NCI-H82 (cell line): ENCODE data around the gene MFSD12.

Source experiments
- DNase-seq: peaks from one replicate; lab custom pipeline; 2025; lab: John Stamatoyannopoulos, UW

Gene MFSD12

GRCh38 chr19:3506384-3507340 lies 50.7 kb downstream of the MFSD12 start:
- DNase-seq, result no peak

- peak; percentile 98 for DNase-seq
Observed at GRCh38 chr19:3505598-3506383, 51.6 kb downstream of the MFSD12 start, which contains the start of gene FZR1. FZR1 (plus strand) TSS chr19:3506311; CDS start chr19:3522990, 16,679 bp downstream.

- peak; percentile 15 for DNase-seq
Observed at GRCh38 chr19:3504735-3505134, 52.7 kb downstream of the MFSD12 start.

GRCh38 chr19:3503036-3503572 lies 54.3 kb downstream of the MFSD12 start:
- no peak for DNase-seq

GRCh38 chr19:3501780-3502179 lies 55.6 kb downstream of the MFSD12 start:
- no peak for DNase-seq

GRCh38 chr19:3500429-3501101 lies 56.8 kb downstream of the MFSD12 start, which contains the start of gene DOHH:
DOHH (minus strand) TSS chr19:3500674; CDS start chr19:3496814, 3,860 bp downstream.
- peak; percentile 96 for DNase-seq

GRCh38 chr19:3499738-3500428 lies 57.5 kb downstream of the MFSD12 start:
- DNase-seq, result no peak

GRCh38 chr19:3497757-3498520 lies 59.4 kb downstream of the MFSD12 start:
- DNase-seq, result no peak

- no peak for DNase-seq
Observed at GRCh38 chr19:3496392-3497273, 60.8 kb downstream of the MFSD12 start.

GRCh38 chr19:3494559-3494958 lies 62.8 kb downstream of the MFSD12 start:
- no peak for DNase-seq
